Neural cell (in vitro differentiated cells): ENCODE measurements around the gene UNC13B. TPM values are rescaled to one million over a fixed set of nuclear protein-coding genes. Genes with fewer than 3 reads are reported as not detected.

ENCODE experiments used
- H2AFZ ChIP-seq: fragments of 200-600, 300-800 bp; sonication (generic), shearing (Covaris generic); 2 replicates; pipeline ENCODE4 v1.6.0; 2014; ENCODE audit warnings: low read depth, mild to moderate bottlenecking, antibody characterized with exemption, low read length, moderate library complexity
- H3F3A ChIP-seq: fragments of 200-600 bp; shearing (Covaris generic); 2 replicates; pipeline ENCODE4 v1.6.1; 2016; ENCODE audit warnings: mild to moderate bottlenecking, moderate library complexity, mixed read lengths, antibody characterized with exemption, low read length; ENCODE audit not compliant: insufficient read depth, poor library complexity, severe bottlenecking
- H3K27ac ChIP-seq: fragments of 200-600, 300-800 bp; sonication (generic), shearing (Covaris generic); 2 replicates; pipeline ENCODE4 v1.5.1; 2014; ENCODE audit warnings: mild to moderate bottlenecking, low read length, moderate library complexity
- H3K27me3 ChIP-seq: fragments of 300-800, 200-600 bp; sonication (generic), shearing (Covaris generic); 2 replicates; pipeline ENCODE4 v1.6.0; 2014; ENCODE audit warnings: mild to moderate bottlenecking, low read depth, low read length, moderate library complexity; ENCODE audit not compliant: insufficient read depth
- H3K36me3 ChIP-seq: fragments of 300-800, 200-600 bp; sonication (generic), shearing (Covaris generic); 2 replicates; pipeline ENCODE4 v1.5.1; 2014; ENCODE audit warnings: mild to moderate bottlenecking, antibody characterized with exemption, low read length, moderate library complexity; ENCODE audit not compliant: insufficient read depth
- H3K4me2 ChIP-seq: fragments of 300-800, 200-600 bp; sonication (generic), shearing (Covaris generic); 2 replicates; pipeline ENCODE4 v1.6.0; 2014; ENCODE audit warnings: mild to moderate bottlenecking, low read length
- H3K4me3 ChIP-seq: fragments of 300-800, 200-600 bp; sonication (generic), shearing (Covaris generic); 2 replicates; pipeline ENCODE4 v1.5.1; 2014; ENCODE audit warnings: mild to moderate bottlenecking, low read length, moderate library complexity
- H3K79me2 ChIP-seq: fragments of 200-600 bp; shearing (Covaris generic); replicated peaks from 2 replicates; pipeline ENCODE4 v1.6.0; 2014; ENCODE audit warnings: mild to moderate bottlenecking, low read length, moderate library complexity; ENCODE audit not compliant: insufficient read depth
- H3K9ac ChIP-seq: fragments of 300-800, 200-600 bp; sonication (generic), shearing (Covaris generic); 2 replicates; pipeline ENCODE4 v1.6.1; 2016; ENCODE audit warnings: mild to moderate bottlenecking, low read length, mixed read lengths
- H3K9me2 ChIP-seq: fragments of 200-600 bp; shearing (Covaris generic); 2 replicates; pipeline ENCODE4 v1.6.1; 2016; ENCODE audit warnings: mild to moderate bottlenecking, low read length, mixed read lengths; ENCODE audit not compliant: insufficient read depth
- H3K9me3 ChIP-seq: fragments of 200-600, 300-800 bp; sonication (generic), shearing (Covaris generic); 2 replicates; pipeline ENCODE4 v1.6.1; 2016; ENCODE audit warnings: mild to moderate bottlenecking, mixed run types, low read length, moderate library complexity, mixed read lengths
- H4K20me1 ChIP-seq: fragments of 200-600 bp; shearing (Covaris generic); 2 replicates; pipeline ENCODE4 v1.6.1; 2016; ENCODE audit warnings: mild to moderate bottlenecking, mixed run types; ENCODE audit not compliant: insufficient read depth
- EP300 ChIP-seq: fragments of 450-650 bp; conservative IDR thresholded peaks from 2 replicates; pipeline ENCODE4 v1.6.1; 2014; ENCODE audit warnings: antibody characterized with exemption, mild to moderate bottlenecking, moderate library complexity; ENCODE audit not compliant: poor library complexity, severe bottlenecking
- EZH2 ChIP-seq: fragments of 200-600, 300-800 bp; shearing (Covaris generic), sonication (generic); IDR thresholded peaks from 2 replicates; pipeline ENCODE4 v1.6.1; 2014; ENCODE audit warnings: antibody characterized with exemption, low read length, borderline replicate concordance, mild to moderate bottlenecking; ENCODE audit not compliant: insufficient read depth, poor library complexity, severe bottlenecking
- MXI1 ChIP-seq: fragments of 450-650 bp; conservative IDR thresholded peaks from 2 replicates; pipeline ENCODE4 v1.6.1; 2014; ENCODE audit warnings: antibody characterized with exemption, mild to moderate bottlenecking; ENCODE audit not compliant: poor library complexity, severe bottlenecking
- POLR2AphosphoS5 ChIP-seq: IDR thresholded peaks from 2 replicates; pipeline ENCODE4 v1.6.1; 2012
- RAD21 ChIP-seq: fragments of 450-650 bp; conservative IDR thresholded peaks from 2 replicates; pipeline ENCODE4 v1.6.1; 2014; ENCODE audit warnings: antibody characterized with exemption, mild to moderate bottlenecking, moderate library complexity
- REST ChIP-seq: IDR thresholded peaks from 2 replicates; pipeline ENCODE4 v1.6.1; 2012; ENCODE audit warnings: borderline replicate concordance
- SMC3 ChIP-seq: fragments of 450-650 bp; conservative IDR thresholded peaks from 2 replicates; pipeline ENCODE4 v1.6.1; 2014; ENCODE audit warnings: antibody characterized with exemption, mild to moderate bottlenecking, moderate library complexity; ENCODE audit not compliant: poor library complexity
- TAF1 ChIP-seq: IDR thresholded peaks from 2 replicates; pipeline ENCODE4 v1.6.1; 2012; ENCODE audit warnings: low read depth
- polyA plus RNA-seq: library from polyadenylated mRNA; depleted of rRNA; stranded (reverse); fragments of >200 nt; gene quantifications from 2 replicates; pipeline ENCODE4 v1.2.3, GENCODE V29; 2014
- TF ChIP-seq, protein P1 (sequence below): fragments of 450-650 bp; IDR thresholded peaks from 2 replicates; pipeline ENCODE4 v1.5.1; 2014; ENCODE audit warnings: antibody characterized with exemption, mild to moderate bottlenecking, moderate library complexity; ENCODE audit not compliant: poor library complexity, severe bottlenecking

UNC13B gene
- polyA plus RNA-seq, 1 donor from 2014 or later = 37.2 TPM

DNA sequence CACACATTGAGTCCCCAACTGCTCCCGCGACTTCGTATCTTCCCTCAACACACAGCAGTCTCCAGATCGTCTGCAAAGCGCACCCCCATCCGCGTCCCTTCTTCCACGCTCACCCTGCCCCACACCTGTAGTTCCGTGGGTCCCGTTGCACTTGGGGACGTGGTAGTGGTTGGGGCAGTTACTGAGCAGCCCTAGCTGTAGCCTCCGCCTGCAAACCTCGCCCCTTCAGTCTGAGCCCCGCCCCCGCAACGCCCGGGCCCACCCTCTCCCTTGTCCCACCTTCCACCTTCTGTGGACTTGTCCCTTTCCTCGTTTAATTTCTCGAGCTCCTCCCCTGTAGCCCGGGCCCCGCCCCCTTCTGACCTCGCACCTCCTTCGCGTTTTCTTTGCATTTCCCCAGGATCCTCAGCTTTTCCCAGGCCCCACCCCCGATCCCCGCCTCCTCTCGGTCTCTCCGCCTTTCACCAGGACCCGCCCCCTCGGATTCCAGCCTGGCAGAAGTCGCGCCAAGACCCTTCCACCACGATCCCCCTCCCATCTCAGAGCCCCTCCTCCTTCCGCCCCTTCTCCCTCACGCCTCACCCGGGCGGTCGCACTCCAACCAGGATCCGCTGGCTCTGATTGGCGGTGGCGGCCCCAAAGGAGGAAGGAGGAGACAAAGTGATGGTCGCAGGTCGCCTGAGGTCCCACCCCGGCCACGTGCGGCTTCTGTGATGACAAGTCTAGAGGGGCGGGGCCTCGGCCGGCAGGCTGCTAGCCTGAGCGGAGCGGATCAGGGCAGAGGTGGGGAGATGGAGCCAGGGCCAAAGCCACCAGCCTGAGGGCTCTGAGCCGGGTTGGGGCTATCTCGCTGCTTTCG, 45.9 kb upstream of the UNC13B start, which contains the start of gene ATOSB:
TSS of gene ATOSB (minus strand) at position 183 of the 859 bp plus-strand sequence. CDS start 7,588 bp downstream, outside the sequence.
- H3K9ac ChIP-seq = peak within 1 kb of the TSS; percentile 85
- H3K4me2 ChIP-seq = peak within 1 kb of the TSS; percentile 98
- no peaks in the 10 kb centered on the region for H4K20me1 ChIP-seq
- peak within 1 kb of the TSS; percentile 61 for H2AFZ ChIP-seq
- no peaks in the 10 kb centered on the region for H3K27me3 ChIP-seq
- H3K36me3 ChIP-seq = no peaks in the 10 kb centered on the region
- H3K9me3 ChIP-seq = no peaks in the 10 kb centered on the region
- no peak for TF ChIP-seq RAD21
- TF ChIP-seq MXI1 = peak; percentile 79
- TF ChIP-seq EP300 = no peak
- peak; percentile 75 for TF ChIP-seq POLR2AphosphoS5
- peak; percentile 51 for TF ChIP-seq REST
- TF ChIP-seq EZH2 = no peak
- TF ChIP-seq TAF1 = peak; percentile 55
- peaks cover 20% of the 10 kb centered on the region for H3K79me2 ChIP-seq
- peak within 1 kb of the TSS; percentile 95 for H3K27ac ChIP-seq
- H3K9me2 ChIP-seq = no peaks in the 10 kb centered on the region
- H3F3A ChIP-seq = peaks cover 6% of the 10 kb centered on the region
- H3K4me3 ChIP-seq = peak within 1 kb of the TSS; percentile 88

- H3K4me2 ChIP-seq = peak overlapping the region; percentile 98
- H3K4me3 ChIP-seq = peak overlapping the region; percentile 88
- H3K27me3 ChIP-seq = no peaks in the 10 kb centered on the region
- peak overlapping the region; percentile 95 for H3K27ac ChIP-seq
- peaks cover 16% of the 10 kb centered on the region for H3K79me2 ChIP-seq
- H2AFZ ChIP-seq = peak overlapping the region; percentile 61
- H4K20me1 ChIP-seq = no peaks in the 10 kb centered on the region
- H3K9ac ChIP-seq = peak overlapping the region; percentile 85
- H3F3A ChIP-seq = peaks cover 6% of the 10 kb centered on the region
- TF ChIP-seq POLR2AphosphoS5 (no peak), EP300 (no peak), SMC3 (no peak), EZH2 (no peak), TAF1 (no peak), RAD21 (no peak), REST (no peak), MXI1 (no peak)
- TF ChIP-seq, protein P1, sequence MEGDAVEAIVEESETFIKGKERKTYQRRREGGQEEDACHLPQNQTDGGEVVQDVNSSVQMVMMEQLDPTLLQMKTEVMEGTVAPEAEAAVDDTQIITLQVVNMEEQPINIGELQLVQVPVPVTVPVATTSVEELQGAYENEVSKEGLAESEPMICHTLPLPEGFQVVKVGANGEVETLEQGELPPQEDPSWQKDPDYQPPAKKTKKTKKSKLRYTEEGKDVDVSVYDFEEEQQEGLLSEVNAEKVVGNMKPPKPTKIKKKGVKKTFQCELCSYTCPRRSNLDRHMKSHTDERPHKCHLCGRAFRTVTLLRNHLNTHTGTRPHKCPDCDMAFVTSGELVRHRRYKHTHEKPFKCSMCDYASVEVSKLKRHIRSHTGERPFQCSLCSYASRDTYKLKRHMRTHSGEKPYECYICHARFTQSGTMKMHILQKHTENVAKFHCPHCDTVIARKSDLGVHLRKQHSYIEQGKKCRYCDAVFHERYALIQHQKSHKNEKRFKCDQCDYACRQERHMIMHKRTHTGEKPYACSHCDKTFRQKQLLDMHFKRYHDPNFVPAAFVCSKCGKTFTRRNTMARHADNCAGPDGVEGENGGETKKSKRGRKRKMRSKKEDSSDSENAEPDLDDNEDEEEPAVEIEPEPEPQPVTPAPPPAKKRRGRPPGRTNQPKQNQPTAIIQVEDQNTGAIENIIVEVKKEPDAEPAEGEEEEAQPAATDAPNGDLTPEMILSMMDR = no peak
- no peaks in the 10 kb centered on the region for H3K9me3 ChIP-seq
- H3K9me2 ChIP-seq = no peaks in the 10 kb centered on the region
- H3K36me3 ChIP-seq = no peaks in the 10 kb centered on the region
Observed at GRCh38 chr9:35116539-35116897, 45.3 kb upstream of the UNC13B start.
